ENCODE results near the gene ACSF2. TPM values are rescaled to one million over a fixed set of nuclear protein-coding genes. Genes with fewer than 3 reads are reported as not detected.

ACSF2 gene
- total and polyA plus RNA-seq, 2 donors (not counting 3 experiments of a cell fraction or from before 2014, with no cell fraction given): 33.2 to 37.2 TPM

- ChIA-PET POLR2A (interaction anchor here (0.6 kb wide), 1 partner anchor 12 kb away, joined by 3 read pairs; no protein-coding TSS in a partner anchor), CTCF (interaction anchor here (1.3 kb wide), 1 partner anchor 14 kb away, joined by 3 read pairs; no protein-coding TSS in a partner anchor)
- Histone ChIP-seq H3K9ac (replicated peaks; ENCODE audit: extremely low read depth, insufficient read depth, low read length) (no peak overlapping the region), H2AFZ (ENCODE audit: low read depth, low read length) (no peak overlapping the region), H3K9me3 (replicated peaks; ENCODE audit: control insufficient read depth, insufficient read depth, low read length) (no peaks in the 10 kb centered on the region), H3K79me2 (ENCODE audit: control insufficient read depth, insufficient read depth, low read length) (no peaks in the 10 kb centered on the region), H3K27ac (ENCODE audit: insufficient read depth, low read depth, low read length) (no peak overlapping the region), H3K9me1 (replicated peaks; ENCODE audit: control insufficient read depth, extremely low read depth, insufficient read depth, low read length) (no peaks in the 10 kb centered on the region), H3K4me1 (ENCODE audit: control insufficient read depth, extremely low read depth, insufficient read depth, low read length) (no peaks in the 10 kb centered on the region), H3K27me3 (ENCODE audit: control insufficient read depth in 2 of 2, insufficient read depth in 2 of 2, low read length in 2 of 2) (peaks cover 3 to 4% of the 10 kb centered on the region in 2 experiments), H3K36me3 (ENCODE audit: control insufficient read depth in 2 of 2, extremely low read depth in 1 of 2, insufficient read depth in 2 of 2, low read length in 2 of 2) (no peaks in the 10 kb centered on the region), H3K4me2 (ENCODE audit: insufficient read depth, low read length) (no peak overlapping the region), H3K4me3 (replicated peaks in 1 of 3; ENCODE audit: insufficient read depth in 1 of 3, low read depth in 1 of 3, low read length in 3 of 3) (no peak overlapping the region), H4K20me1 (replicated peaks; ENCODE audit: control insufficient read depth, extremely low read depth, insufficient read depth, low read length) (no peaks in the 10 kb centered on the region)
- intact Hi-C loops (cut with micrococcal nuclease): no loop called here
- TF ChIP-seq POLR2A (IDR thresholded peaks at IDR 0.05; ENCODE audit: low read depth, low read length) (no peak), POLR2AphosphoS5 (IDR thresholded peaks at IDR 0.05; ENCODE audit: insufficient read depth, low read depth, low read length) (no peak), FOS (IDR thresholded peaks at IDR 0.05; ENCODE audit: borderline replicate concordance, insufficient read depth, low read length) (no peak), GATA2 (IDR thresholded peaks at IDR 0.05; ENCODE audit: insufficient read depth, insufficient read length, low read depth, low read length) (no peak), MAX (IDR thresholded peaks at IDR 0.05; ENCODE audit: insufficient read depth, insufficient read length) (no peak), JUN (IDR thresholded peaks at IDR 0.05; ENCODE audit: borderline replicate concordance, insufficient read depth, insufficient read length, low read depth) (no peak), EZH2 (IDR thresholded peaks at IDR 0.05; ENCODE audit: borderline replicate concordance, low read depth, low read length, severe bottlenecking) (no peak), MYC (IDR thresholded peaks at IDR 0.05; ENCODE audit: low read depth, low read length) (no peak), CTCF (IDR thresholded peaks at IDR 0.05; ENCODE audit: extremely low read depth in 1 of 2, insufficient read depth in 1 of 2, low read depth in 1 of 2, low read length in 2 of 2) (no peak)
- BruUV-seq (replicated peaks): no TSS peak
- FAIRE-seq (no peak), DNase-seq (ENCODE audit: low read depth, low spot score) (no peak)
- dilution Hi-C loops (cut with MboI; ENCODE audit: extremely low pct_ligation_motif_present, low sequenced_read_pairs): no loop called here
These were observed 13.8 kb upstream of the ACSF2 start for GRCh38 chr17:50412188-50412732.

Measured in endothelial cell of umbilical vein (primary cell).